Posterior vena cava (tissue), 2 donors: ENCODE results near the gene SLC5A6. TPM values are rescaled to one million over a fixed set of nuclear protein-coding genes. Genes with fewer than 3 reads are reported as not detected.
A peak's percentile ranks its signal among the peaks of the same experiment; 100 is the strongest.
"Not testable (repeated sequence)": the region's sequence is repeated elsewhere in the genome, so short reads cannot be mapped to it uniquely, and the experiment has no call there.

Experiments used
- DNase-seq: peaks from one replicate; pipeline ENCODE4 v3.0.0-alpha.2; 2020; ENCODE audit warnings: low spot score
- intact Hi-C, 2 donors: fragments of 100-400 bp; cut with DNase I; formaldehyde crosslinking; loops; one replicate each; pipeline versions ENCODE4 v1.14.1 to v1.14.2; 2022 to 2023
- total RNA-seq, 2 donors: library from RNA; stranded (reverse); fragmentation: NEBNext Ultra II Directional; extraction: Animal tissue kit (Norgen Biotek cat#: 25700); gene quantifications; one replicate each; pipeline ENCODE4 v1.2.1, GENCODE V29; 2021
- donor health status: DM: yes; HTN: yes; CAD: no.
- donor health status: DM: yes; HTN: yes; CAD: no.

The SLC5A6 gene
- total RNA-seq, 2 donors from 2014 or later: 15.3 to 16.8 TPM

GRCh38 chr2:27211241-27211942, 676 bp downstream of the SLC5A6 start:
- intact Hi-C loops: no loop called here
- DNase-seq: peak; percentile 58

GRCh38 chr2:27209621-27210401, 2.3 kb downstream of the SLC5A6 start:
- peak; percentile 57 for DNase-seq

GRCh38 chr2:27208486-27209050, 3.5 kb downstream of the SLC5A6 start:
- intact Hi-C loops: loop anchor here in 1 of 2 donors (5.0 kb wide), 1 partner anchor 106 kb away; no protein-coding TSS in a partner anchor
- no peak for DNase-seq

More at GRCh38 chr2:27209621-27210401, 2.3 kb downstream of the SLC5A6 start:
- intact Hi-C loops: loop anchor here in 1 of 2 donors (5.0 kb wide), 1 partner anchor 108 kb away; no protein-coding TSS in a partner anchor

- no peak for DNase-seq
- intact Hi-C loops: loop anchor here in 1 of 2 donors (5.0 kb wide), 1 partner anchor 104 kb away; no protein-coding TSS in a partner anchor
These were observed 5.7 kb downstream of the SLC5A6 start for GRCh38 chr2:27206346-27206745.

GRCh38 chr2:27205206-27205605, 6.9 kb downstream of the SLC5A6 start:
- no peak for DNase-seq
- intact Hi-C loops: loop anchor here in 1 of 2 donors (5.0 kb wide), 1 partner anchor 103 kb away; no protein-coding TSS in a partner anchor

- intact Hi-C loops: loop anchor here in 1 of 2 donors (5.0 kb wide), 1 partner anchor 107 kb away; no protein-coding TSS in a partner anchor
- no peak for DNase-seq
These were observed 7.5 kb downstream of the SLC5A6 start for GRCh38 chr2:27204566-27204965.

- intact Hi-C loops: loop anchor here in 1 of 2 donors (5.0 kb wide), 1 partner anchor 106 kb away; no protein-coding TSS in a partner anchor
- no peak for DNase-seq
These were observed 8.3 kb downstream of the SLC5A6 start for GRCh38 chr2:27203741-27204140.

GRCh38 chr2:27202854-27203253, 9.2 kb downstream of the SLC5A6 start:
- DNase-seq: no peak
- intact Hi-C loops: loop anchor here in 1 of 2 donors (5.0 kb wide), 1 partner anchor 106 kb away; no protein-coding TSS in a partner anchor

- intact Hi-C loops: loop anchor here in 1 of 2 donors (5.0 kb wide), 1 partner anchor 104 kb away; no protein-coding TSS in a partner anchor
- DNase-seq: no peak
These were observed 10.4 kb downstream of the SLC5A6 start for GRCh38 chr2:27201675-27202074.

GRCh38 chr2:27199241-27199640, 12.8 kb downstream of the SLC5A6 start:
- intact Hi-C loops: no loop called here
- no peak for DNase-seq

- no peak for DNase-seq
- intact Hi-C loops: no loop called here
These were observed 13.4 kb downstream of the SLC5A6 start for GRCh38 chr2:27198627-27199026.

- intact Hi-C loops: not testable (repeated sequence)
These were observed 14.0 kb downstream of the SLC5A6 start for GRCh38 chr2:27198068-27198467.

GRCh38 chr2:27195799-27196198, 16.3 kb downstream of the SLC5A6 start:
- DNase-seq, intact Hi-C loops: not testable (repeated sequence)

More at GRCh38 chr2:27198068-27198467, 14.0 kb downstream of the SLC5A6 start:
- DNase-seq: not testable (repeated sequence)

- intact Hi-C loops: loop anchor here in 1 of 2 donors (5.0 kb wide), 1 partner anchor 92 kb away; no protein-coding TSS in a partner anchor
- DNase-seq: no peak
These were observed 17.3 kb downstream of the SLC5A6 start for GRCh38 chr2:27194538-27195354.

- intact Hi-C loops: loop anchor here in 1 of 2 donors (5.0 kb wide), 1 partner anchor 89 kb away; no protein-coding TSS in a partner anchor
- no peak for DNase-seq
These were observed 20.8 kb downstream of the SLC5A6 start for GRCh38 chr2:27191070-27191829.

- no peak for DNase-seq
- intact Hi-C loops: loop anchor here (5.0 kb wide), 2 partner anchors 58 to 88 kb away; partner anchors contain the start of gene PREB (in 1 of the 2)
These were observed 22.1 kb downstream of the SLC5A6 start for GRCh38 chr2:27189989-27190388.

GRCh38 chr2:27186613-27187345, 25.3 kb downstream of the SLC5A6 start:
- DNase-seq: no peak
- intact Hi-C loops: loop anchor here (1.0 to 5.0 kb wide), 2 partner anchors 53 to 54 kb away; partner anchors contain the start of gene PREB (in 1 of the 2)
